Lower leg skin (tissue), 3 donors: Measurements from ENCODE around the gene ALKBH3.

Experiments used
- CTCF ChIP-seq, 3 donors: fragments of 450-650 bp; IDR thresholded peaks; one replicate each; pipeline ENCODE4 v1.5.1; 2016; ENCODE audit warnings: antibody characterized with exemption in 3 of 3, mild to moderate bottlenecking in 3 of 3, moderate library complexity in 2 of 3
- POLR2A ChIP-seq, 2 donors: fragments of 450-650 bp; IDR thresholded peaks; one replicate each; pipeline ENCODE4 v1.6.1; 2016 to 2017; ENCODE audit warnings: antibody characterized with exemption in 2 of 2, mild to moderate bottlenecking in 1 of 2, moderate library complexity in 1 of 2

- TF ChIP-seq CTCF (IDR thresholded peaks at IDR 0.05) (no peak), POLR2A (IDR thresholded peaks at IDR 0.05) (no peak)
These were observed 43.7 kb downstream of the ALKBH3 start for GRCh38 chr11:43924112-43924855.
